GM18502 (cell line): ENCODE data around the gene CLC.
"Not testable (repeated sequence)": the region's sequence is repeated elsewhere in the genome, so short reads cannot be mapped to it uniquely, and the experiment has no call there.

Experiments
- ATAC-seq: cut with Tn5 transposase; IDR thresholded peaks from one replicate; pipeline ENCODE4 v1.9.1; 2021; ENCODE audit warnings: mild to moderate bottlenecking; ENCODE audit not compliant: unreplicated experiment, poor library complexity

Gene CLC

GRCh38 chr19:39731685-39732084 is 6.1 kb downstream of the CLC start:
- no peak for ATAC-seq

- ATAC-seq = no peak
These were observed 8.2 kb downstream of the CLC start for GRCh38 chr19:39729594-39729993.

- no peak for ATAC-seq
These were observed 9.8 kb downstream of the CLC start for GRCh38 chr19:39728040-39728439.

- ATAC-seq = no peak
These were observed 10.6 kb downstream of the CLC start for GRCh38 chr19:39727070-39727800.

- ATAC-seq = no peak
These were observed 11.8 kb downstream of the CLC start for GRCh38 chr19:39725995-39726394.

GRCh38 chr19:39720144-39720543 is 17.7 kb downstream of the CLC start:
- ATAC-seq = not testable (repeated sequence)

GRCh38 chr19:39710333-39710890 is 27.4 kb downstream of the CLC start:
- no peak for ATAC-seq

- ATAC-seq = no peak
These were observed 28.6 kb downstream of the CLC start for GRCh38 chr19:39709026-39709872.

- ATAC-seq = no peak
These were observed 29.2 kb downstream of the CLC start for GRCh38 chr19:39708594-39708993.

GRCh38 chr19:39705578-39706188 is 32.1 kb downstream of the CLC start:
- ATAC-seq = no peak

- ATAC-seq = no peak
These were observed 33.4 kb downstream of the CLC start, which contains the start of gene LGALS14 for GRCh38 chr19:39704181-39705044. Gene LGALS14 (plus strand): TSS chr19:39704481. CDS start chr19:39704529, 48 bp downstream.

GRCh38 chr19:39701291-39701690 is 36.5 kb downstream of the CLC start:
- peak; percentile 63 for ATAC-seq

GRCh38 chr19:39698535-39698934 is 39.3 kb downstream of the CLC start:
- ATAC-seq = no peak

- no peak for ATAC-seq
These were observed 41.4 kb downstream of the CLC start for GRCh38 chr19:39696387-39696786.

GRCh38 chr19:39695759-39696158 is 42.1 kb downstream of the CLC start:
- no peak for ATAC-seq

GRCh38 chr19:39692822-39693221 is 45.0 kb downstream of the CLC start:
- ATAC-seq = no peak

- no peak for ATAC-seq
These were observed 45.7 kb downstream of the CLC start for GRCh38 chr19:39692166-39692565.

- not testable (repeated sequence) for ATAC-seq
These were observed 49.2 kb downstream of the CLC start for GRCh38 chr19:39688637-39689036.

- ATAC-seq = no peak
These were observed 51.1 kb downstream of the CLC start for GRCh38 chr19:39686739-39687138.

- no peak for ATAC-seq
These were observed 53.6 kb downstream of the CLC start for GRCh38 chr19:39684267-39684666.
